GM21390 (cell line): ENCODE measurements around the gene ME3.

Experiments used
- ATAC-seq: cut with Tn5 transposase; IDR thresholded peaks from one replicate; pipeline ENCODE4 v1.9.1; 2021; ENCODE audit not compliant: unreplicated experiment

ME3 gene

GRCh38 chr11:86497310-86497709 lies 175.1 kb downstream of the ME3 start:
- no peak for ATAC-seq

DNA sequence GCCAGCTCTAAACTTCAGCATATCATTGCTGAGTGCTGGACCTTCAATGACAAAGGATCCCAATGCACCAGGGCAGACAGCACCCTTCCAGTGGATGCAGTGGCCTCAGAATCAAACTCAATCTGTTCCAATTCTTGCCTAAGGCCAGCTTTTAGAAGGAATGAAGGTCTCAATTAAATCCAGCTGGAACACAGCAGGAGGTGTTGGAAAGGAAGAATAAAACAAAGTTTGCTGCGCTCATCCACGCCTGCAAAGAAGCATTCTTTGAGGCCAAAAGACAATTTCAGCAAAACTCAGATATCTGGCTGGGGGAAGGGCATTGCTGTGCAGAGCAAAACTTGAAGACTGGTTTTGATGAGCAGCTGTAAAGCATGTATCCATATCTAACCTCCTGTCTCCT lies 177.1 kb downstream of the ME3 start:
- ATAC-seq: no peak

DNA sequence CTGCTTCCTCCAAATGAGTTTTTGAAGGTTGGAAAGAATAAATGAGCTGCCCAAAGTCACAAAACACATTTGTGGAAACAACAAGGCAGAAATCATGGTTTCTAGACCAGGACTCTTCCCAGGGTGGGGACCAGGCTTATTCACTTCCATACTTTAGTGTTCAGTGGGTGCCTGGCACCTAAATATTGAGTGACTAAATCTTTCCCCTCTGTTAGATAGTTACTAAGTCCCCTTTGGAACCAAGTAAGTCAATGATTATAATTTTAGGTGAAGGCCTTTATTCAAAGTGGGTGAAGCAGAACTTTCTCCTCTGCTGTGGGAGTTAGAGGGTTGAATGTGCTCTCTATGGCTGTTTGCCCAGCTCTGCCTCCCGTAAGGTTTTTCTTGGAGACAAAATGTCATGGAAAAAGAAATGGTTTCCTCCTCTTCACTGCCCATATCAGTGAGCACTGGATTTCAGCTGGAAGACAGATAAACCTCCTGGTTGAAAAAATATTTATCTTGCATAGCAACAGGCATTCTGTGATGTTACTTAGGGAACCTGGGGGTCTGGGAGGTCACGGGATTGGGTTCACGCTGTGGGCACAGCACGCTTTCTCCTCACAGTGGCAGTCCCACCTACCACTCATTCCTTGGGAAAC lies 179.9 kb downstream of the ME3 start:
- ATAC-seq: no peak

GRCh38 chr11:86491027-86491426 lies 181.4 kb downstream of the ME3 start:
- no peak for ATAC-seq

DNA sequence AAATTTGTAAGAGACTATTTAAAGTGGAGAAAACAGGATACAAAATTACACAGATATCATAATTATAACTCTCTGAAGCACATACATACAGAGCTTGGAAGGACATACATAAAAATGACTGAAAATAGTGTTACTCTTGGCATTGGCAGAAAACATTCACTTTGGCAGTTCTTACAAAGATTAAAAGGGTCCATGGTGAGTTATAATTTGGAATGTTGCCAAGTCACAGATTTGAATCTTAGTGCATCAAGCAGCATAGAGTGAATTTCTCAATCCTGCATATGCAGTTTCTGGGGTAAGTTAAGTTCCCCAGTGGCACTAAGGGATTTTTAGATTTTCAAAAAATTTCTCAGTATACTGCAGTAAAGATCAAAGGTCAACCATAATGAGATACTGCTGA lies 181.8 kb downstream of the ME3 start:
- no peak for ATAC-seq

- no peak for ATAC-seq
Measured at GRCh38 chr11:86489442-86489841, 183.0 kb downstream of the ME3 start.

- no peak for ATAC-seq
Measured at GRCh38 chr11:86488553-86488952, 183.9 kb downstream of the ME3 start.

- no peak for ATAC-seq
Measured at GRCh38 chr11:86487671-86488070, 184.7 kb downstream of the ME3 start.

GRCh38 chr11:86486261-86487030 lies 186.0 kb downstream of the ME3 start:
- ATAC-seq: no peak

DNA sequence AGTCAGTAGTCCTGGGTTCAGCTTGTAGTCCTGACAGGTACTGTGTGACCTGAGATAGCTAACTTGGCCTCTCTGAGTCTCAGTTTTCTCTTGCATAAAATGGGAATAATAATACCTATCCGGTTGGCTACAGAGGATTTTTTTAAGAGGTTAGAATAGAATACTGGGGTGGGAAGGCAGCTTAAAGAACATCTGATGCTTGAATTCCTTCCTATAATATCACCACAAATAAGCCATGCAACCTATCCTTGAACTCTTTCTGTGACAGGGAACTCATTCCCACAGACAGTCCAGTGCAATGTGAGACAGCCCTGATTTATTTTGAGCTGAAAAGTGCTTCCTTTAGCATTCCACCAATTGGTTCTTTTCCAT lies 187.6 kb downstream of the ME3 start:
- ATAC-seq: no peak

GRCh38 chr11:86483940-86484794 lies 188.2 kb downstream of the ME3 start:
- ATAC-seq: no peak

- no peak for ATAC-seq
Measured at GRCh38 chr11:86483610-86483939, 188.8 kb downstream of the ME3 start.

DNA sequence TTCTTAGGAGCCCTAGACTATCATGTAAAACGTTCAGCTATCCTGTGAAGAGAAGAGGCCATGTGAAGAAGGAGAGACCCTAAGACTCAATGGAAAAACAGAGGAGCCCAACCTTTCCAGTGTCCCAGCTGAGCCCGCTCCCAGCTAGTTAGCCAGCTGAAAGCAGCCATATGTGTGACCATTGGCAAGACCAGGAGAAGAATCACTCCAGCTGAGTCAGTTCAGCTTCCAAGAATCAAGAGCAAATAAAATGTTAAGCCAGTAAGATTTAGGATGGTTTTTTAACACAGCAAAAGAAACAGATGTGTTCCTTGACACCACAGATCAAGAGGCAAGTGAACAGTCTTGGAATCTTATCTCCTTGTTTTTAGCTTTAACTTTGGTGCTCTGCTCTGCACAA lies 189.7 kb downstream of the ME3 start:
- no peak for ATAC-seq

DNA sequence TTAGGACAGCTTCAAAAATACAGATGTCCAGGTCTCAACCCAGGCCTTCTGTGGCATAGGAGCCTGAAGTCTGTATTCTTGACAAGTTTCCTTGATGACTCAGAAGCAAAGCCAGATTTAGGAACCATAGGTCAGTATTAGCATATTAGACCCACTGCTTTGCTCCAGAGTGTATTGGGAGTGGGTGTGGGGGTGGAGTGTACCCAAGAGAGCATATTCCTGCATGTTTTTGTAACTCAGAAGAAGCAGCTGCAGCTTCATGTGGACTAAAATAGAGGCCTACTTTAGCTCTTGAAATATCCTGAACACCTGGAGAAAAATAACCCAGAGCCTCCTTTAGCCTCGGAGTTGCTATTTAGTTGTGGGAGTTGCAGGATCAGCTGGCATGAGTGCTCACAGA lies 191.0 kb downstream of the ME3 start:
- no peak for ATAC-seq

DNA sequence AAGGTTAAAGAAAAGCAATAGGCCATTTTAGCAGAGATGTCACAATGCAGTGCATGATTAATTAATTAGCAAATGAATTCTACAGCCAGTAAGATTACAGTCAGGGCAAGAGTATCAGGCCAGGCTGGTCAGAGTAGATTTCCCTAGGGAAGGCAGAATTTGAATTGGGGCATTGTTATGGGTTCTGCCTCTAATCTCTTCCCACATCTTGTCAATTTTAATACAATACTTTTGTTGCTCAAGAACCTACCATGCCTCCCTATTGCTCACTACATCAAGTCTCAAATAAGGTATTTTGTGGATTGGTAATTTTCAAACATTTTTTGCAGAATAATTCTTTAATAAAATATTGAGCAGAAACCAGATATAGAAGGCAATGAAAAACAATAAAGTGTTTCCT lies 194.1 kb downstream of the ME3 start:
- ATAC-seq: no peak

DNA sequence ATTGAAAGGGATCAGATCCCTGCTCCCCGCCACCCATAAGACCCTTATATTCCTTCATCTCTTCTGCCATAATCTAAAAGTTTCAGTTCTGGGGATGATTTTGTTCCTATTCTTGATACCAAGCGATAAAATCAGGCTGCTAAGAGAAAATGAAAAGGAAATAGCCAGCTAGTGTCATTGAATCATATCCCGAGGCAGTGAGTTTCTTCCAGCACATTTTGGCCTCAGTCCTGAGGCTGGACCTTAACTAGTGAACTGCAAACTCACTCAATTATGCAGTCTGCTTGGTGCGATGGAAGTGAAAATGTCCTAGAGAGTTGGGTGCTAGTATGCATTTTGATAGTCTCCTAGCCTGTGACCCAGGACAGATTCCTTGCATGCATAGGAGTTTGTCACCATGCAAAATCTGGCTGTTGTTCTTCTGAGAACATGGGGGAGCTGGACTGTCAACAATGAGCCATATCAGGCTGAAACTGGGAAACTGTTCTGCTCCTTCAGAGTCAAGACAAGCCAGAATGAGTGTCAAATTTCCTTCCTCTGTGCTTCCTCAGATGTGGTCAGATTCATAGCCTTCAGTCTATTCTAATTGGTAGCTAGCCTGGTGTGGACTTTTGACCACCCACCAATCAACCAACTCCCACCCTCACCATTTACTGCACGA lies 194.8 kb downstream of the ME3 start:
- no peak for ATAC-seq

GRCh38 chr11:86476109-86476861 lies 196.1 kb downstream of the ME3 start:
- no peak for ATAC-seq

DNA sequence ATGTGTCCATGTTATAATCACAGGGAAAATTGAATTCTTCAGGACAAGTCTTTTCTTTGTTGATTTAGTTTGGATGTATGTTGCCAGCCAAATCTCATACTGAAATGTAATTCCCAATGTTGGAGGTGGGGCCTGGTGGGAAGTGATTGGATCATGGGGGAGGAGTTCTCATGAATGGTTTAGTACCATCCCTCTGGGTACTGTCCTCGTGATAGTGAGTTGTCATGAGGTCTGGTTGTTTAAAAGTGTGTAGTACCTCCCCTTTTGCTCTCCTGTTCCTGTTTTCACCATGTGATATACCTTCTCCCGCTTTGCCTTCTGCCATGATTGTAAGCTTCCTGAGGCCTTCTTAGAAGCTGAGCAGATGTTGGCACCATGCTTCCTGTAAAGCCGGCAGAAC lies 197.4 kb downstream of the ME3 start:
- ATAC-seq: no peak

GRCh38 chr11:86473991-86474833 lies 198.2 kb downstream of the ME3 start:
- no peak for ATAC-seq
